HFFc6 (cell line): Measurements from ENCODE around the gene ZFR. TPM values are rescaled to one million over a fixed set of nuclear protein-coding genes. Genes with fewer than 3 reads are reported as not detected.

Experiments used
- DNase-seq: peaks from one replicate; pipeline ENCODE4 v3.0.0-alpha.2; 2018
- H3K27ac Mint-ChIP-seq: 2 replicates; pipeline ENCODE4 v1.8.0; 2020; ENCODE audit warnings: mild to moderate bottlenecking, mixed read lengths
- H3K27me3 Mint-ChIP-seq: 2 replicates; pipeline ENCODE4 v1.8.0; 2021; ENCODE audit warnings: mild to moderate bottlenecking, moderate library complexity, mixed read lengths; ENCODE audit not compliant: insufficient read depth
- H3K36me3 Mint-ChIP-seq: 2 replicates; pipeline ENCODE4 v1.8.0; 2021; ENCODE audit warnings: low read depth, mixed read lengths
- H3K4me1 Mint-ChIP-seq: 2 replicates; pipeline ENCODE4 v1.8.0; 2020; ENCODE audit warnings: low read depth, mixed read lengths
- H3K4me3 Mint-ChIP-seq: 2 replicates; pipeline ENCODE4 v1.8.0; 2020; ENCODE audit warnings: mild to moderate bottlenecking, moderate library complexity, mixed read lengths
- H3K9me3 Mint-ChIP-seq: 2 replicates; pipeline ENCODE4 v1.8.0; 2020; ENCODE audit warnings: mild to moderate bottlenecking, mixed read lengths
- CTCF ChIP-seq: fragments of 200-600 bp; sonication (generic); IDR thresholded peaks from 2 replicates; pipeline ENCODE4 v1.5.0; 2021; ENCODE audit warnings: antibody characterized with exemption, mild to moderate bottlenecking
- total RNA-seq, 6 experiments: library from RNA; stranded (reverse); fragmentation: NEBNext Ultra II Directional; extraction: Animal tissue kit (Norgen Biotek cat#: 25700); gene quantifications; 2 replicates in 1 of 6; 3 replicates in 5 of 6; pipeline ENCODE4 v1.2.3, GENCODE V29; 2021

ZFR gene
- total RNA-seq, 6 experiments from 2014 or later: 69.3 to 79.0 (median 75.9) TPM

GRCh38 chr5:32384621-32385020 is 59.9 kb downstream of the ZFR start:
- DNase-seq: no peak
- peaks cover 36% of the 10 kb centered on the region for H3K36me3 Mint-ChIP-seq
- no peak overlapping the region for H3K27ac Mint-ChIP-seq
- H3K4me1 Mint-ChIP-seq: peaks cover 24% of the 10 kb centered on the region
- no peak for TF ChIP-seq CTCF
- no peaks in the 10 kb centered on the region for H3K9me3 Mint-ChIP-seq
- H3K27me3 Mint-ChIP-seq: peaks cover 5% of the 10 kb centered on the region; the same call in 1 of the 2 replicates
- H3K4me3 Mint-ChIP-seq: no peak overlapping the region

GRCh38 chr5:32383586-32383985 is 61.0 kb downstream of the ZFR start:
- DNase-seq: no peak
- no peak for TF ChIP-seq CTCF
- H3K4me3 Mint-ChIP-seq: no peak overlapping the region
- H3K27ac Mint-ChIP-seq: no peak overlapping the region
- H3K9me3 Mint-ChIP-seq: no peaks in the 10 kb centered on the region
- peaks cover 2% of the 10 kb centered on the region; the same call in 1 of the 2 replicates for H3K27me3 Mint-ChIP-seq
- peaks cover 34% of the 10 kb centered on the region for H3K36me3 Mint-ChIP-seq
- peaks cover 14% of the 10 kb centered on the region for H3K4me1 Mint-ChIP-seq

GRCh38 chr5:32383065-32383464 is 61.5 kb downstream of the ZFR start:
- no peak overlapping the region for H3K27ac Mint-ChIP-seq
- no peak overlapping the region for H3K4me3 Mint-ChIP-seq
- H3K27me3 Mint-ChIP-seq: peaks cover 2% of the 10 kb centered on the region; the same call in 1 of the 2 replicates
- no peak for TF ChIP-seq CTCF
- H3K4me1 Mint-ChIP-seq: peaks cover 8% of the 10 kb centered on the region
- H3K36me3 Mint-ChIP-seq: peaks cover 30% of the 10 kb centered on the region
- DNase-seq: no peak
- H3K9me3 Mint-ChIP-seq: no peaks in the 10 kb centered on the region

GRCh38 chr5:32379421-32379820 is 65.1 kb downstream of the ZFR start:
- no peak for TF ChIP-seq CTCF
- no peaks in the 10 kb centered on the region for H3K9me3 Mint-ChIP-seq
- H3K4me1 Mint-ChIP-seq: 0 out of 2 replicates have a peak, but pooled peaks cover under 1% of the 10 kb centered on the region
- H3K27ac Mint-ChIP-seq: no peak overlapping the region
- no peak for DNase-seq
- peaks cover 19% of the 10 kb centered on the region for H3K36me3 Mint-ChIP-seq
- no peak overlapping the region for H3K4me3 Mint-ChIP-seq
- H3K27me3 Mint-ChIP-seq: no peaks in the 10 kb centered on the region; the same call in 1 of the 2 replicates

- Mint-ChIP-seq H3K27ac (no peak overlapping the region), H3K4me3 (no peak overlapping the region), H3K4me1 (no peaks in the 10 kb centered on the region), H3K9me3 (no peaks in the 10 kb centered on the region), H3K36me3 (peaks cover 19% of the 10 kb centered on the region), H3K27me3 (no peaks in the 10 kb centered on the region; the same call in 1 of the 2 replicates)
- no peak for TF ChIP-seq CTCF
- DNase-seq: no peak
These were observed 65.6 kb downstream of the ZFR start for GRCh38 chr5:32378966-32379365.
